ENCODE data around the gene TP53TG5. TPM values are rescaled to one million over a fixed set of nuclear protein-coding genes. Genes with fewer than 3 reads are reported as not detected.

TP53TG5 gene
- total RNA-seq, 3 donors from 2014 or later = 1.3 TPM; not detected in 2

- peaks cover 5 to 35% of the 10 kb centered on the region in 2 donors for H3K4me1 ChIP-seq
- no peaks in the 10 kb centered on the region for H3K36me3 ChIP-seq
- H3K27ac ChIP-seq = peak overlapping the region; percentile 97
- H3K4me3 ChIP-seq = peak overlapping the region in 1 of 3 donors; percentile 15
- TF ChIP-seq CTCF (IDR thresholded peaks at IDR 0.05) (no peak), POLR2AphosphoS5 (IDR thresholded peaks at IDR 0.05) (peak in 1 of 3 donors; percentile 9)
- DNase-seq (ENCODE audit: low spot score in 2 of 2) = peak in 1 of 2 donors; percentile 90
- no peaks in the 10 kb centered on the region for H3K27me3 ChIP-seq
- H3K9me3 ChIP-seq = no peaks in the 10 kb centered on the region
- intact Hi-C loops (cut with DNase I; ENCODE audit: low total_unique reads) = no loop called here
Measured at GRCh38 chr20:45359406-45360148, 18.5 kb downstream of the TP53TG5 start.

GRCh38 chr20:45359069-45359405 is 19.1 kb downstream of the TP53TG5 start:
- peak in 1 of 2 donors; percentile 95 for DNase-seq (ENCODE audit: low spot score in 2 of 2)
- TF ChIP-seq POLR2AphosphoS5 (IDR thresholded peaks at IDR 0.05) (peak; percentile 77 to 93 (median 89)), POLR2A (IDR thresholded peaks at IDR 0.05) (no peak)
- peaks cover 5 to 33% of the 10 kb centered on the region in 2 donors for H3K4me1 ChIP-seq

GRCh38 chr20:45358282-45359068 is 19.6 kb downstream of the TP53TG5 start:
- Histone ChIP-seq H3K36me3 (no peaks in the 10 kb centered on the region), H3K9me3 (no peaks in the 10 kb centered on the region), H3K4me3 (peak overlapping the region in 2 of 3 donors; percentile 0 to 45), H3K27ac (peak overlapping the region; percentile 97), H3K27me3 (no peaks in the 10 kb centered on the region), H3K4me1 (peaks cover 5 to 30% of the 10 kb centered on the region in 2 donors)
- peak; percentile 81 to 97 for DNase-seq (ENCODE audit: low spot score in 2 of 2)
- intact Hi-C loops (cut with DNase I; ENCODE audit: low total_unique reads) = no loop called here
- peak; percentile 89 to 95 (median 91) for TF ChIP-seq POLR2AphosphoS5 (IDR thresholded peaks at IDR 0.05)
- peak in 1 of 3 donors; percentile 7 for TF ChIP-seq CTCF (IDR thresholded peaks at IDR 0.05)
- peak; percentile 10 for TF ChIP-seq POLR2A (IDR thresholded peaks at IDR 0.05)

More at GRCh38 chr20:45359069-45359405, 19.1 kb downstream of the TP53TG5 start:
- H3K9me3 ChIP-seq = no peaks in the 10 kb centered on the region
- H3K27ac ChIP-seq = peak overlapping the region; percentile 97
- peak overlapping the region in 1 of 3 donors; percentile 45 for H3K4me3 ChIP-seq
- no peaks in the 10 kb centered on the region for H3K27me3 ChIP-seq
- H3K36me3 ChIP-seq = no peaks in the 10 kb centered on the region
- intact Hi-C loops (cut with DNase I; ENCODE audit: low total_unique reads) = no loop called here

GRCh38 chr20:45355209-45356084 is 22.7 kb downstream of the TP53TG5 start:
- intact Hi-C loops (cut with DNase I; ENCODE audit: low total_unique reads) = no loop called here
- DNase-seq (ENCODE audit: low spot score in 2 of 2) = no peak
- Histone ChIP-seq H3K4me1 (peaks cover 5 to 23% of the 10 kb centered on the region in 2 donors), H3K4me3 (no peak overlapping the region), H3K27me3 (no peaks in the 10 kb centered on the region), H3K9me3 (no peaks in the 10 kb centered on the region), H3K27ac (peak overlapping the region; percentile 6 to 30), H3K36me3 (no peaks in the 10 kb centered on the region)
- TF ChIP-seq POLR2AphosphoS5 (IDR thresholded peaks at IDR 0.05) (no peak), CTCF (IDR thresholded peaks at IDR 0.05) (no peak), POLR2A (IDR thresholded peaks at IDR 0.05) (no peak)

Measured in breast epithelium (tissue), 4 donors.